GM12874 (cell line): ENCODE results near the gene KRTAP10-4.

Experiments used
- CTCF ChIP-seq: IDR thresholded peaks from 2 replicates; pipeline ENCODE4 v1.5.1; 2011; ENCODE audit warnings: low read depth, mild to moderate bottlenecking, control low read depth, low read length, moderate library complexity; ENCODE audit not compliant: insufficient read depth

KRTAP10-4 gene

GRCh38 chr21:44606495-44606894 is 33.0 kb downstream of the KRTAP10-4 start:
- TF ChIP-seq CTCF = no peak

- no peak for TF ChIP-seq CTCF
Observed at GRCh38 chr21:44609193-44609592, 35.7 kb downstream of the KRTAP10-4 start.

GRCh38 chr21:44611551-44611950 is 38.0 kb downstream of the KRTAP10-4 start:
- no peak for TF ChIP-seq CTCF

DNA sequence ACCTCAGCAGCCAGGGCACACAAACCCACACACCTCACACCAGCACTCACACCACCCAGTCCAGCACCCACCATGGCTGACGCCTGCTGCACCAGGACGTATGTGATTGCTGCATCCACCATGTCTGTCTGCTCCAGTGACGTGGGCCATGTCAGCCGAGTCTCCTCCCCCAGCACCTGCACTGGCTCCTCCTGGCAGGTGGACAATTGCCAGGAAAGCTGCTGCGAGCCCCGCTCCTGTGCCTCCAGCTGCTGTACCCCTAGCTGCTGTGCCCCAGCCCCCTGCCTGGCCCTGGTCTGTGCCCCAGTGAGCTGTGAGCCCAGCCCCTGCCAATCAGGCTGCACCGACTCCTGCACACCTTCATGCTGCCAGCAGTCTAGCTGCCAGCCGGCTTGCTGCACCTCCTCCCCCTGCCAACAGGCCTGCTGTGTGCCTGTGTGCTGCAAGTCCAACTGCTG is 38.5 kb downstream of the KRTAP10-4 start, which contains the start of gene KRTAP10-8:
TSS of gene KRTAP10-8 (plus strand) at position 51 of the 458 bp plus-strand sequence. CDS start at position 73, 22 bp downstream.
- TF ChIP-seq CTCF = no peak

GRCh38 chr21:44612669-44613229 is 39.2 kb downstream of the KRTAP10-4 start:
- no peak for TF ChIP-seq CTCF

- TF ChIP-seq CTCF = no peak
Observed at GRCh38 chr21:44613386-44614155, 40.0 kb downstream of the KRTAP10-4 start.

DNA sequence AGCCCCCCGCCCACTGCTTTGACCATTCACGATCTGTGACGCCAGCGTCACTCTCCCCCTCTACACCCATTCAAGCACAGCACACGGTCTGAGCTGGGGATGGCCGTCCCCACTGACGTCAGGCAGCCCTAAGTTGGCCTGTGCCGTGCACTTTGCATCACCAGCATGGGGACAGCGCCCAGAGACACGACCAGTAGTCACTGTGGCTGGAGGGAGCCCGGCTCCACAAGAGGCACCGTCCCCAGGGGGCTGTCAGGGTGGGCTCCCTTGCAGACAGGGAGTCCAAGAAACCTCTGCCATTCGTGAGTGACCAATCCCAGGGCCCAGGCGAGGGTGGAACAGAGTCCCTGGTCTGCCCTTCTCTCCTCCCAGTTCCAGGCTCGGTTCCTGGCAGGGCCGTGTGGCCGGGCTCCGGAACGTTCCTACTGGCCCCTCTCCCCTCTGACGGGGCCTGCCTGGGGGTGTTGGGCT is 40.7 kb downstream of the KRTAP10-4 start:
- TF ChIP-seq CTCF = no peak
